GM19240 (cell line): Measurements from ENCODE around the gene BASP1.
"Not testable (repeated sequence)": the region's sequence is repeated elsewhere in the genome, so short reads cannot be mapped to it uniquely, and the experiment has no call there.

Experiments used
- DNase-seq: peaks from one replicate; pipeline ENCODE4 v3.0.0; 2011; ENCODE audit warnings: low spot score; ENCODE audit not compliant: insufficient read length

BASP1 gene

DNA sequence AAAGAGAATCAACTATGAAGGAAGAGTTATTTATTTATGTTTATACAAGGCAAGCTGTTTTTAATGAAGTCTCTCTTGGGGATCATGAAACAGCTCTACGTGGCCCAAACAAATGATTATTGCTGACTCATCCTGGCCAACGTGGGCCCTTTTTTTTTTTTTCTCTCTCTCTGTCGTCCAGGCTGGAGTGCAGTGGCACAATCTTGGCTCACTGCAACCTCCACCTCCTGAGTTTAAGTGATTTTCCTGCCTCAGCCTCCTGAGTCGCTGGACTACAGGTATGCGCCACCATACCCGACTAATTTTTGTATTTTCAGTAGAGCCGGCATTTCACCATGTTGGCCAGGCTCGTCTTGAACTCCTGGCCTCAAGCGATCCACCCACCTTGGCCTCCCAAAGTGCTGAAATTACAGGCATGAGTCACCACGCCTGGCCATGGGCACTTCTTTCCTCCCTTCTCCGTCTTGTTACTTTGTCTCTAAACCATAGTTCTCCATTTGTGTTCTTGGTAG lies 98.3 kb downstream of the BASP1 start:
- no peak for DNase-seq

DNA sequence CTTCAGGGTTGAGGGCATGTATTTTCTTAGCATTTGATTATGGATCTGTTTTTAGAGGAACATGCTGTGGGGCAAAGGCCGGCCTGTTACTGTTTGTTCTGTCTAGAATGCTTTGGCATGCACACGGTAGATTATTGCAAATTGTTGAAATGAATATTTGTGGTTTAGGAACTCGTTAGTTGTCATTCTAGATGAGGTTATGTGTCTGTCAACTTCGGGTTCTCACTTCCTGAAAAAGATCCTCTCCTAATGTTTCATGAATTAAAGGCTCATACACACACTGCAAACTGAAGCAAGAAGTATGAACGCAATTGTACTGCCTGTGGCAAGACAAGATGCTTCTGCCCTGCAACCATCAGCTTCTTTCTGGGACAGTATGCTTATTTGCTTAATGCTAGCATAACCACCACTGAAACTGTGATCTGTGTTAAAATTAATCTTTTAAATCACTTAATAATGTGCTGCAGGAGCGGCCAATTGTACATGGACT lies 99.6 kb downstream of the BASP1 start:
- DNase-seq: peak; percentile 6

DNA sequence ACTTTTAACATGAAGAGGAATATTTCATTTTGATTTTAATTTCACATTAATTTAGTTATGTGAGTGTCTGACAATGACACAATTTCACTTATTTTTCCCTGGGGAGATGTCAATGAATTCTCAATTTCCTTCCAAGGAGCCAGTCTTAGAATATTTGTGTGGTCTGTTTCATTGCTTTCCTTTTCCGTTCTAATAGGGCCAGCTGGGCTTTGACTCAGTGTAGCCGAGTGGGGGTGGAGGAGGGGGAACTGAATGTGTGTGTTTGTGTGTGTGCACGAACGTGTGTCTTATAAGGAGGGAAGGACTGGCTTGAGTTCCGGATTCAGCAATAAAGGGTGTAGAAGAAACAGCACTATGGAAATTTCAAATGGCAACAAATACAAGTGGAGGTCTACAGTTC lies 100.0 kb downstream of the BASP1 start:
- DNase-seq: no peak

DNA sequence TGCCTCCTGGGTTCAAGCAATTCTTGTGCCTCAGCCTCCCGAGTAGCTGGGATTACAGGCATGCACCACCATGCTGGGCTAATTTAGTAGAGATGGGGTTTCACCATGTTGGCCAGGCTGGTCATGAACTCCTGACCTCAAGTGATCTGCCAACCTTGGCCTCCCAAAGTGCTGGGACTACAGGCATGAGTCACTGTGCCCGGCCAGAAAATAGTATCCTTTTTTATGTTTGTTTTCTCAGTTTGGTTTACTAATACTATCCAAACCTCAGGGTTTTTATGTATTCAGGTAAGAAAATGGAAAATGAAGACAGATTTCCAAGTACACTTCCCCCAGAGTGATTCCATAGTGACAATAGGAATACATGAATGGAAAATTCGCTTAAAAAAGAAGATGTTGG lies 101.7 kb downstream of the BASP1 start:
- not testable (repeated sequence) for DNase-seq

DNA sequence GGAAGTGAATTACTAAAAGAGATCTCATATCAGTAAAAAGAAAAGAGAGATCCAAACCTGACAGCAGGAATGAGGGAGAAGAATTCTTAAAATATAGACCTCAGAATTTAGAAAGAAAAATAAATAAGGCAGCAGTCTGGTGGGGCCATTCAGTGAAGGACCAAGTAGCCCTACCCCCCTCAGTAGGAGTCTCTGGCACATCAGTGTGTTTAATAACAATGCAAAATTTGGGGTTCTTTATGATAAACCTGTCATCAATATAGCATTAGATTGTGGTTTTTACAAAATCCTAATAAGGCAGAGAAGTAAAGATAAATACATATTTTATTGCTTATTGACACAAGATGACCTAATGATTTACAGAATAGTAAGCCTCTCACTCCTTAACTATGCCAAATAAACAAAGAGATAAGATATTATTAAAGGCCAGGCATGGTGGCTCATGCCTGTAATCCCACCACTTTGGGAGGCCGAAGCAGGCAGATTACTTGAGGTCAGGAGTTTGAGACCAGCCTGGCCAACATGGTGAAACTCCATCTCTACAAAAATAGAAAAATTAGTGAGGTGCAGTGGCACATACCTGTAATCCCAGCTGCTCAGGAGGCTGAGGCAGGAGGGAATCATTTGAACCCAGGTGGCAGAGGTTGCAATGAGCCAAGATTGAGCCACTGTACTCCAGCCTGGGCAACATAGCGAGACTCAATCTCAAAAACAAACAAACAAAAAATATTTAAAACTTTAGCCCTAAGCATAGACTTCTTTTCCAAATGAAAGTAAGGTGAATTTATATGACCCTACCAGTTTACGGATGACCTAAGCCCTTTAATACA lies 108.6 kb downstream of the BASP1 start:
- no peak for DNase-seq
